COLO668 (cell line): ENCODE data around the gene AKAP9.
"Not testable (repeated sequence)": the region's sequence is repeated elsewhere in the genome, so short reads cannot be mapped to it uniquely, and the experiment has no call there.

Experiments
- DNase-seq: peaks from one replicate; lab custom pipeline; 2025; ENCODE audit not compliant: unreplicated experiment; lab: John Stamatoyannopoulos, UW

Gene AKAP9

GRCh38 chr7:92002720-92003119 is 62.1 kb downstream of the AKAP9 start:
- no peak for DNase-seq

- DNase-seq = no peak
Observed at GRCh38 chr7:92006046-92006445, 65.4 kb downstream of the AKAP9 start.

GRCh38 chr7:92010215-92010614 is 69.6 kb downstream of the AKAP9 start:
- DNase-seq = no peak

- DNase-seq = no peak
Observed at GRCh38 chr7:92013611-92014010, 72.9 kb downstream of the AKAP9 start.

GRCh38 chr7:92020636-92021035 is 80.0 kb downstream of the AKAP9 start:
- no peak for DNase-seq

GRCh38 chr7:92025260-92025659 is 84.6 kb downstream of the AKAP9 start:
- no peak for DNase-seq

- DNase-seq = not testable (repeated sequence)
Observed at GRCh38 chr7:92026635-92027034, 86.0 kb downstream of the AKAP9 start.

GRCh38 chr7:92027128-92027527 is 86.5 kb downstream of the AKAP9 start:
- DNase-seq = not testable (repeated sequence)

GRCh38 chr7:92028226-92028625 is 87.6 kb downstream of the AKAP9 start:
- no peak for DNase-seq

- DNase-seq = no peak
Observed at GRCh38 chr7:92028686-92029085, 88.0 kb downstream of the AKAP9 start.

GRCh38 chr7:92034116-92034515 is 93.5 kb downstream of the AKAP9 start:
- no peak for DNase-seq

- DNase-seq = no peak
Observed at GRCh38 chr7:92035576-92035975, 94.9 kb downstream of the AKAP9 start.

GRCh38 chr7:92039900-92040299 is 99.2 kb downstream of the AKAP9 start:
- no peak for DNase-seq

GRCh38 chr7:92042056-92042737 is 101.5 kb downstream of the AKAP9 start:
- peak; percentile 72 for DNase-seq

GRCh38 chr7:92043098-92043497 is 102.4 kb downstream of the AKAP9 start:
- DNase-seq = no peak

GRCh38 chr7:92043637-92044036 is 103.0 kb downstream of the AKAP9 start:
- DNase-seq = no peak

- DNase-seq = no peak
Observed at GRCh38 chr7:92044148-92044547, 103.5 kb downstream of the AKAP9 start.

GRCh38 chr7:92044940-92045339 is 104.3 kb downstream of the AKAP9 start:
- no peak for DNase-seq

GRCh38 chr7:92051655-92052054 is 111.0 kb downstream of the AKAP9 start:
- DNase-seq = no peak

- DNase-seq = no peak
Observed at GRCh38 chr7:92052159-92052558, 111.5 kb downstream of the AKAP9 start.

- DNase-seq = no peak
Observed at GRCh38 chr7:92052684-92053083, 112.0 kb downstream of the AKAP9 start.

- no peak for DNase-seq
Observed at GRCh38 chr7:92053312-92053711, 112.7 kb downstream of the AKAP9 start.

- no peak for DNase-seq
Observed at GRCh38 chr7:92056286-92056685, 115.6 kb downstream of the AKAP9 start.
